Suprapubic skin (tissue), 4 donors: ENCODE results near the gene SGTA. TPM values are rescaled to one million over a fixed set of nuclear protein-coding genes. Genes with fewer than 3 reads are reported as not detected.

ENCODE experiments used
- DNase-seq, 2 donors: peaks; one replicate each; pipeline ENCODE4 v3.0.0-alpha.2; 2019; ENCODE audit warnings: low spot score in 2 of 2
- H3K27ac ChIP-seq: fragments of 200-600 bp; sonication (generic); one replicate; pipeline ENCODE4 v1.5.1; 2019
- H3K27me3 ChIP-seq: fragments of 200-600 bp; sonication (generic); one replicate; pipeline ENCODE4 v1.5.1; 2019
- H3K36me3 ChIP-seq: fragments of 200-600 bp; sonication (generic); one replicate; pipeline ENCODE4 v1.5.1; 2019
- H3K4me1 ChIP-seq: fragments of 200-600 bp; sonication (generic); one replicate; pipeline ENCODE4 v1.5.1; 2019
- H3K4me3 ChIP-seq: fragments of 200-600 bp; sonication (generic); one replicate; pipeline ENCODE4 v1.5.1; 2019; ENCODE audit warnings: mild to moderate bottlenecking
- H3K9me3 ChIP-seq: fragments of 200-600 bp; sonication (generic); one replicate; pipeline ENCODE4 v1.5.1; 2019
- EP300 ChIP-seq: sonication (generic); formaldehyde crosslinking; IDR thresholded peaks from one replicate; pipeline ENCODE4 v1.6.1; 2017; ENCODE audit warnings: antibody characterized with exemption
- POLR2A ChIP-seq, 2 donors: fragments of 450-650 bp; IDR thresholded peaks; one replicate each; pipeline ENCODE4 v1.6.1; 2017; ENCODE audit warnings: antibody characterized with exemption in 2 of 2, mild to moderate bottlenecking in 2 of 2, moderate library complexity in 2 of 2
- POLR2AphosphoS5 ChIP-seq, 3 donors: sonication (generic); formaldehyde crosslinking; IDR thresholded peaks; one replicate each; pipeline ENCODE4 v1.6.1; 2017; ENCODE audit warnings: antibody characterized with exemption in 3 of 3
- WGBS: methylation state at CpG from one replicate; pipeline ENCODE4 v1.1.5; 2018; 5-methylcytosine and 5-hydroxymethylcytosine counted together
- total RNA-seq, 4 donors: library from RNA; depleted of rRNA; stranded (reverse); fragments of >200 nt; gene quantifications; one replicate each; pipeline ENCODE4 v1.1.0, GENCODE V29; 2016
- TF ChIP-seq, protein P1 (sequence below), 2 donors: fragments of 200-600 bp in 1 of 2; fragments of 450-650 bp in 1 of 2; sonication (generic) in 1 of 2; IDR thresholded peaks; one replicate each; pipeline ENCODE4 v1.5.1; 2016 to 2019; ENCODE audit warnings: antibody characterized with exemption in 2 of 2, mild to moderate bottlenecking in 1 of 2, moderate library complexity in 1 of 2

SGTA gene
- total RNA-seq, 4 donors from 2014 or later, result 29.1 to 48.9 (median 40.6) TPM

DNA sequence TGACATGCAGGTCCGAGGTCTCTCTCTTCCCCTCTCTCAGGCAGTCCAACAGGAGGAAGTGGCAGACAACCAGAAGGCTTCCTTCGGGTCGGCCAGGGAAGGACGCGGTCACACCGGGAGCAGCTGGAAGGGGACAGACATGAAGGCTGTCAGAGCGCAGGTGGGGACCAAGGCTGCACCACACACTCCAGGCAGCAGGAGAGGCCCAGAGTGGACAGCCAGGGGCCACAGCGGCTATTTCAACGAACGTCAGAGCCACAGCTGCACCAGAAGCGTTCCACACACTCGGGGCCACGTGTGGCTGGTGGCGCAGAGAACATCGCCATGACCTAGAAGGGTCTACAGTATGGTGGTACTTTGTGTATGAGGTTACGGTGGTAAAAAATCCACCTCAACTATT lies 27.3 kb downstream of the SGTA start:
- Histone ChIP-seq H3K9me3 (no peaks in the 10 kb centered on the region), H3K27ac (no peak overlapping the region), H3K27me3 (no peaks in the 10 kb centered on the region), H3K36me3 (peaks cover 54% of the 10 kb centered on the region), H3K4me3 (no peak overlapping the region), H3K4me1 (no peaks in the 10 kb centered on the region)
- DNase-seq, result no peak
- 90% methylated on average over 16 of the region's 16 CpGs for WGBS
- TF ChIP-seq, protein P1, sequence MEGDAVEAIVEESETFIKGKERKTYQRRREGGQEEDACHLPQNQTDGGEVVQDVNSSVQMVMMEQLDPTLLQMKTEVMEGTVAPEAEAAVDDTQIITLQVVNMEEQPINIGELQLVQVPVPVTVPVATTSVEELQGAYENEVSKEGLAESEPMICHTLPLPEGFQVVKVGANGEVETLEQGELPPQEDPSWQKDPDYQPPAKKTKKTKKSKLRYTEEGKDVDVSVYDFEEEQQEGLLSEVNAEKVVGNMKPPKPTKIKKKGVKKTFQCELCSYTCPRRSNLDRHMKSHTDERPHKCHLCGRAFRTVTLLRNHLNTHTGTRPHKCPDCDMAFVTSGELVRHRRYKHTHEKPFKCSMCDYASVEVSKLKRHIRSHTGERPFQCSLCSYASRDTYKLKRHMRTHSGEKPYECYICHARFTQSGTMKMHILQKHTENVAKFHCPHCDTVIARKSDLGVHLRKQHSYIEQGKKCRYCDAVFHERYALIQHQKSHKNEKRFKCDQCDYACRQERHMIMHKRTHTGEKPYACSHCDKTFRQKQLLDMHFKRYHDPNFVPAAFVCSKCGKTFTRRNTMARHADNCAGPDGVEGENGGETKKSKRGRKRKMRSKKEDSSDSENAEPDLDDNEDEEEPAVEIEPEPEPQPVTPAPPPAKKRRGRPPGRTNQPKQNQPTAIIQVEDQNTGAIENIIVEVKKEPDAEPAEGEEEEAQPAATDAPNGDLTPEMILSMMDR (IDR thresholded peaks at IDR 0.05), result no peak
- TF ChIP-seq POLR2AphosphoS5 (IDR thresholded peaks at IDR 0.05) (no peak), POLR2A (IDR thresholded peaks at IDR 0.05) (no peak)

DNA sequence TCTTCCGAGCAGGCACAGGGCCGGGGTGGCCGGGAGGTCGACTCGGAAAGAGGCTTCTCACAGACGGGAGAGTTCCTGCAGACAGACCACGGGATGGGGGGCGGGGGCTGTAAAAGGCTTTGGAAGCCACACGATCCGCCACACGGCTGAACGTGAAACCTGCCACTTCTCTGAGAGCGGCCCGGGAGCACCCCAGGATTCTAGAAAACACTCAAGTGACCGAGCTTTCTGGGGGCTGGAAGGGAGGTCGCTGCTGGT lies 27.7 kb downstream of the SGTA start:
- H3K27me3 ChIP-seq, result no peaks in the 10 kb centered on the region
- H3K36me3 ChIP-seq, result peaks cover 50% of the 10 kb centered on the region
- no peaks in the 10 kb centered on the region for H3K4me1 ChIP-seq
- H3K9me3 ChIP-seq, result no peaks in the 10 kb centered on the region
- no peak overlapping the region for H3K4me3 ChIP-seq
- WGBS, result 93% methylated on average over 16 of the region's 16 CpGs
- H3K27ac ChIP-seq, result no peak overlapping the region
- TF ChIP-seq POLR2AphosphoS5 (IDR thresholded peaks at IDR 0.05), result no peak
- TF ChIP-seq POLR2A (IDR thresholded peaks at IDR 0.05), result no peak
- TF ChIP-seq, protein P1 (IDR thresholded peaks at IDR 0.05), result no peak
- no peak for TF ChIP-seq EP300
- DNase-seq, result no peak

DNA sequence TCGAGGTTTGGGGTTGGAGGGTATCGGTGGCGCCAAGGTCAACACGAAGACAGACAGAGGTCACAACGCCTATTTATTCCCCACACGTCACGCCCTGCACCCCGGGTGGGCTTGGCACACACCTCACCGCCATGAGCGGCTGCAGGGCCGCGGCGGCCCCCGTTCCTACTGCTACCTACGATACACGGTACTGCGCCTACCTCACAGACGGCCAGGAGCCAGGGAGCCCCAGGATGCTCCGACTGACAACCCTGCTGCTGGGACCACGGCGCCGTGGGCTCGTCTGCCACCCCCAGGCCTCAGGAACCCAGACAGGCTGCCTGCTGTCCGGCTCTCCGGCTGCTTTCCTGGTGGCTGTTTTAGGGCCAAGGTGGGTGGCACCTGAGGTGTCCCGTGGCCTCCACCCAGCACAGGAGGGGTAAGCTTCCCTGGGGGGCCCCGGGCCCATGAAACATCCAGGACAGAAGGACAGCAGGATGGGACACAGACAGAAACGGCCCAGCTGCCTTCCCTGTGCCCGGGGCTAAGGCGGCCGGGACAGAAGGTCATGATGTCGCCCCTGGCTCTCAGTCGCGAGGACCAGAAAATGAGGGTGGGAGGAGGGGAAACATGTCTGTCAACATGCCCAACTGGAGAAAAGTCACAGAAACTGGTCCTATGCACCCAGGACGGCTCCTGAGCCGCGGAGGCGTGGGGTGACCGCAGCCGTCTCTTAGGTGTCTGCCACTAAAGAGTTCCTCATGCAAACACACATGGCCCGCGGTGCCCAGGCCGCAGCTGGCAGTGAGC lies 28.2 kb downstream of the SGTA start:
- no peaks in the 10 kb centered on the region for H3K9me3 ChIP-seq
- 88% methylated on average over 21 of the region's 43 CpGs for WGBS
- H3K27me3 ChIP-seq, result no peaks in the 10 kb centered on the region
- TF ChIP-seq EP300, result no peak
- no peak for TF ChIP-seq POLR2A (IDR thresholded peaks at IDR 0.05)
- TF ChIP-seq POLR2AphosphoS5 (IDR thresholded peaks at IDR 0.05), result no peak
- TF ChIP-seq, protein P1 (IDR thresholded peaks at IDR 0.05), result no peak
- H3K4me3 ChIP-seq, result no peak overlapping the region
- no peak for DNase-seq
- H3K4me1 ChIP-seq, result no peaks in the 10 kb centered on the region
- no peak overlapping the region for H3K27ac ChIP-seq
- H3K36me3 ChIP-seq, result peaks cover 50% of the 10 kb centered on the region

DNA sequence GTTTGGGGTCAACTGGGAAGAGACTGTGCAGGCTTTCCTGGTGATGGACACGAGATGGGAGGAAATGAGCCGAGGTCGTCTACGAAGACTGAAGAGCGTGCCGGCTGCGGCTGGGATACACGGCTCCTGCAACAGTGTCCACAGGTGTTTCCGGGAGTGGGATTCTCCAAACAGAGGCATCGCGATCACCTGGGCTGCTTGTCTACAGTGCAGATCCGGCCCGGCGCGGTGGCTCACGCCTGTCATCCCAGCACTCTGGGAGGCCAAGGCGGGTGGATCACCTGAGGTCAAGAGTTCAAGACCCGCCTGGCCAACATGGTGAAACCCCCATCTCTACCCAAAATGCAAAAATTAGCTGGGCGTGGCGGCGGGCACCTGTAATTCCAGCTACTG lies 31.6 kb downstream of the SGTA start:
- no peak for DNase-seq
- no peak overlapping the region for H3K4me3 ChIP-seq
- WGBS, result 92% methylated on average over 20 of the region's 21 CpGs
- H3K36me3 ChIP-seq, result peaks cover 27% of the 10 kb centered on the region
- H3K9me3 ChIP-seq, result no peaks in the 10 kb centered on the region
- peaks cover 3% of the 10 kb centered on the region for H3K4me1 ChIP-seq
- no peaks in the 10 kb centered on the region for H3K27me3 ChIP-seq
- H3K27ac ChIP-seq, result no peak overlapping the region
- TF ChIP-seq POLR2A (IDR thresholded peaks at IDR 0.05), result no peak
- no peak for TF ChIP-seq POLR2AphosphoS5 (IDR thresholded peaks at IDR 0.05)
- TF ChIP-seq, protein P1 (IDR thresholded peaks at IDR 0.05), result no peak

DNA sequence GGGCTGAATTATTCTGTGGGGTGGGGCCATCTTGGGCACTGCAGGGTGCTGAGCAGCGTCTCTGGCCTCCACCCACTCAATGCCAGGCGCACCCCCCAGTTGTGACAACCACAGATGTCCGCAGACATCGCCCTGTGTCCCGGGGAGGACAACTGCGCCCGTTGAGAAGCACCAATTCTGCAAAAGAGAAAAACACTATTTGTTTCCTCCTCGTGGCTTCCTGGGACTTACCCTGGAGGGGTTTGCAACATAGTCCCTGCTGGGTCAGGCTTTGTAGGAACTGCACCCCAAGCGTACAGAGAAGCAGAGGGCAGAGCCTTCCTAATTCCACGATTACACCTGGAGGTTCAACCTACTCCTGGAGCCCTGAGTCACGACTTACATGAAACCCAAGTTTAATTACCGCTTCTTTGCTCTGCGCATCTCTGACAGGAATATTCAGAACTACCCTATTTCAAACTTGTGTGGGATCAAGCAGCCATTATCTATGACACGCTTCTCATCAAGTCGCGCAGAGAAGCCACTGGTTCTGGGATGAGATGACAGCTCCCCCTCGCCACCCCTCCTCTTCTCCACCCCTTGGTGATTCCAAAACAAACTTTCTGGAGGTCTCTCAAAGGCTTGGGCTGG lies 32.1 kb downstream of the SGTA start:
- Histone ChIP-seq H3K9me3 (no peaks in the 10 kb centered on the region), H3K27me3 (no peaks in the 10 kb centered on the region), H3K4me3 (no peak overlapping the region), H3K27ac (no peak overlapping the region), H3K4me1 (peaks cover 3% of the 10 kb centered on the region), H3K36me3 (peaks cover 22% of the 10 kb centered on the region)
- TF ChIP-seq EP300, result no peak
- no peak for TF ChIP-seq POLR2AphosphoS5 (IDR thresholded peaks at IDR 0.05)
- TF ChIP-seq POLR2A (IDR thresholded peaks at IDR 0.05), result no peak
- TF ChIP-seq, protein P1 (IDR thresholded peaks at IDR 0.05), result no peak
- DNase-seq, result no peak
- 74% methylated on average over 12 of the region's 17 CpGs for WGBS
